HG03175 (cell line): ENCODE data around the gene AGO4.
"Not testable (repeated sequence)": the region's sequence is repeated elsewhere in the genome, so short reads cannot be mapped to it uniquely, and the experiment has no call there.

Experiments
- ATAC-seq: cut with Tn5 transposase; IDR thresholded peaks from one replicate; pipeline ENCODE4 v1.9.1; 2021; ENCODE audit warnings: mild to moderate bottlenecking, moderate library complexity; ENCODE audit not compliant: unreplicated experiment

The AGO4 gene

DNA sequence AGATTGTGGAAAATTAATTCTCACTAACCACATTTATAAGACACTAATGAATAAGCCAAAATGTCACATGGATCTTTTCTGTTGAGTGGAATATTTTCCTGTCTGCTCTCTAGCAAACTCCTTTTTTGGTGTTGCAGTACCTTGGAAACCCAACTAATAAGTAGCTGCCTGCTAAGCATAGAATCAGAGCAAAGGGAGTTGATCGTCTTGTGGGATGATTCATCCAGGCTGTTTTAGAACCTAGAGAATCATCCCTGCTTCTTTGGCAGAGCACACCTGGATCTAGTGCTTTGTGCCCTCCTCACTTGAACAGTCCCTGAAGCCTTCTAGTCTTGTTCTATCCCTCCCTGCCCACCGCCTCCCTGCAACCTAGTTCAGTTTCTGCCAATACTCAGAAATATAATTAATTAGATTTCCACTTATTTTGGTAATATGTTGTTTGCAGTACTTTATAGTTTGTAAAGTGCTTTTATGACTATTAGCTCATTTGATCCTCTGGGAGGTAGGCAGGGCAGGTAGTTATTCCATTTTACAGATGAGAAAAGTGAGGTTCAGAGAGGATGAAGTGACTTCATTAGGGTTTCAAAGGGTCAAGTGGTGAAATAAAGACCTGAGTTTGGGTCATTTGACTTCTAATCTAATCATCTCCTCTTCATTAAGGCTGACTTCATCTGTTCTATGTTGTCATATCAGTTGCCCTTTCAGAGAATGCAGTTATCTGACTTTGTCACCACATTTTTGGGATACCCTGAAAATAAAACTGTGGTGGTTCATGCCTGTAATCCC lies 2.5 kb downstream of the AGO4 start:
- no peak for ATAC-seq

DNA sequence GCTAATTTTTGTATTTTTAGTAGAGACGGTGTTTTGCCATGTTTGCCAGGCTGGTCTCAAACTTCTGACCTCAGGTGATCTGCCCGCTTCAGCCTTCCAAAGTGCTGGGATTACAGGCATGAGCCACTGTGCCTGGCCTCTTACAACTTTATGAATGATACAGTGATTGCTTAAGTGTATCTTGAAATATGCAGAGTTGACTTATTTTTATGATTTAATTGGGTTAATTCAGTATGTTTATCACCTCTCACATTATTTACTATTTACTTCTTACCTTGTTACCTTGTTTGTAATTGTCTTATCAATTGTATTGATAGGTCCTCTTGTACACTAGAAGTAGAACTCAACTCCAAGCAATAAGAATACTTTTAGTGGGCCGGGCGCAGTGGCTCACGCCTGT lies 4.9 kb downstream of the AGO4 start:
- not testable (repeated sequence) for ATAC-seq

DNA sequence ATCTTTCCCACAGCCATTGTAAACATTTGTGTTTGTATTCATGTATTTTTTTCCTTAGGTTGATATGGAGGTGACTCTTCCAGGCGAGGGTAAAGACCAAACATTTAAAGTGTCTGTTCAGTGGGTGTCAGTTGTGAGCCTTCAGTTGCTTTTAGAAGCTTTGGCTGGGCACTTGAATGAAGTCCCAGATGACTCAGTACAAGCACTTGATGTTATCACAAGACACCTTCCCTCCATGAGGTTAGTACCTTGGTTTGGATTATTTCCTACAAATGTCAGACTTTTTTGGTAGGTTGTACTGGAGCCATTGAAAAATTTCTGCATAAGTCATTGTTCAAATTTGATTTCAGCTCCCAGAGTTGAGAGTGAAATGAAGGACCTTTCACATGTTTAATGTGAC lies 17.4 kb downstream of the AGO4 start:
- ATAC-seq, result no peak

DNA sequence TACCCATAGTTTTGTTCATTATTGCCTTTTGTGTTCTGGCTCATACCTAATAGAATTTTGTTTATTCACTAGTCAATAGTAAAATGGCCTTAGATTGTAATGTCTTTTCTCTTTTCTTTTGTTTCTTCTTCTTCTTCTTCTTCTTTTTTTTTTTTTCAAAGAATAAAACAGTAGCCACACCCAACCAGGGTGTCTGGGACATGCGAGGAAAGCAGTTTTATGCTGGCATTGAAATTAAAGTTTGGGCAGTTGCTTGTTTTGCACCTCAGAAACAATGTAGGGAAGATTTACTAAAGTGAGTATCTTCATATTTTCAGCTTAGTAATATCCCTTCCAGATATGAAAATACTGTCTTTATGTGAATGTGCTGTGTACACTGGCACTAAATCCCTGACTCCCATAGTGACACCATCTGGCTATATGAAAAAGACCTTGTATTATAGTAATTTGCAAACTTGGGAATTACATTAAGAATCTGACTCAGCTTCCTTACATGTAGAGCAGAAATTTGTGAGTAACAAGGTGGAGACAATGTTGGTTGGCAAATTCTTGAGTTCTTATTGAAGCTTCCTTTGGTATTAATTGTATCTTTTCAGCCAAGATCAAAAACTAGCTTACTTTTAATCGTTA lies 24.6 kb downstream of the AGO4 start:
- ATAC-seq, result no peak

DNA sequence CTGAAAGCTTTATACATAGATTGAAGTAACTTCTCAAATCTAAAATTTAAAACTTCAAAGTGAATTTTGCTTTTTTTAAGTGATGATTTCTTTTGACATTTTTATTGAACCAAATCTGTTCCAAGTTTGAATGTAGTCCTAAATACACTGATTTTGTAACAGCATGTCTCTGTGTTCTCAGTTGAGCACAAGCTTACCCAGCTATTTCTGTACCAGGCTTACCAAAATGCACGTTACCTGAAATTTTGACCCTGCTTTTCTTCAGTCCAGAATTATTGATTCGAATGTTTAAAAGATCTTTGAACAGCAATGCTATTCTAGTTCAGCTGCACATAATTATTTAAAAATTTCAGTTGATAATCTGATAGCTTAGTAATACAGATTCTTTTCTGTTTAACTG lies 25.6 kb downstream of the AGO4 start:
- no peak for ATAC-seq

DNA sequence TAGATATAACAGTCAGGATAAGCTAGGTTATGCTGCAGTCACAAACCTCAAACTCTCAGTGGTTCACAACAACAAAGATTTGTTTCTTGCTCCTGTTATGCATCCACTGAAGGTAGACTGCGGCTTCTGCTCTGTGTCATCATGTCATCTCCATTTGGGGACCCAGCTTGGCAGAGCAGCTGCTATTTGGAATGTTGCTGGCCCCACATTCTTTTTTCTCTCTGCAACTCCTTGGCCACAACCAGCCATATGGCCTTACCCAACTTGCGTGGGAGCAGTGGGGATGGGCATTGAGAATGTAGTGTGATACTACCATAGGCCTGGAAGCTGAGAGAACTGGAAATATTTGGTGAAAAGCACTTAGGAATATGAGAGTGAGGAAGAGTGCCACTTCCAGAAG lies 26.4 kb downstream of the AGO4 start:
- no peak for ATAC-seq

DNA sequence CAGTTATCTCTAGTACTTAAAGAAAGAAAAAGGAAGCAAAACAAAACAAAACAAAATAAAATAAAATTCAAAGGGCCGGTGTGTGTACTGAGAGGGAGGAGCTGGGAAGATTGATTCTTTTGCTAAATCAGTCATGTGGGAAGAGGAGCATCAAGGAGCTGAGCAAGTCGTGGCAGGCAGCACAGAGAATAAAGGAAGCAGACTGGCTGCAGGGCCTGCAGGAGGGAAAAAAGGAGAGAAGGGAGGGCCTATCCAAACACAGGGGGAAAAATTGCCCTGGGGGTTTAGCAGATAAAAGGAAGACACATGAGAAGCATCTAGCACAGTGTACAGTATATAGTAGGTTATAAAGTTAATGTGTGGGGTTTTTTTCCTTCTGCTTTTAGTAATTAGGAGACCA lies 27.6 kb downstream of the AGO4 start:
- no peak for ATAC-seq

DNA sequence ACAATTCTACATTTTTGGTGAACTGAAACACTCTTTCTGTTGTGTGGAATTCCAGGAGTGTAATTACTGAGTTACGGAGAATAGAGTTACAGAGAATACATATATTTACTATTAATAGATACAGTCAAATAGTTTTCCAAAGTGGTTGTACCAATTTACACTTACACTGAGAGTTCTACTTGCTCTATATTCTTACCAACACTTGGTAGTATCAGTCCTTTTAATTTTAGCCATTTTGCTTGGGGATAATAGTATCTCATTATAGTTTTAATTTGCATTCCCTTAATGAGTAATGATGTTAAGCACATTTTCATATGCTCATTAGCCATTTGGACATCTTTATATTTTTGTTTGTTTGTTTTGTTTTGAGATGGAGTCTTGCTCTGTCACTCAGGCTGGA lies 28.9 kb downstream of the AGO4 start:
- ATAC-seq, result no peak

DNA sequence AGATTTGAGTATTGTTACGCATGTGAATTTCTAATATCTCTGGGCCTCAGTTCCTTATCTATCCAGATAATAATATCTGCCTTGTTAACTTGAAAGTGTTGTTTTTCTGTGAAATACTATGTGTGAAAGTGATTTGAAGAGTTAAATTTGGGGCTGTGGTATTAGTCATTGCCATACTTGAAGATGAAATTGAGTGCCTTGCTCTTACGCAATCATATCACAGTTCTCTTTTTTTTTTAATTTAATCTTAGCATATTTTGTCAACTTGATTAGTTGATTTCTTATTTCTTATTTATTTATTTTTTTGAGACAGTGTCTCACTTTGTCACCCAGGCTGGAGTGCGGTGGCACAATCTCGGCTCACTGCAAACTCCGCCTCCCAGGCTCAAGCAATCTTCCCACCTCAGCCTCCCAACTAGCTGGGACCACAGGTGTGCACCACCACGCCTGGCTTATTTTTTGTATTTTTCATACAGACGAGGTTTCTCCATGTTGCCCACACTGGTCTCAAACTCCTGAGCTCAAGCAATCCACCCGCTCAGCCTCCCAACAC lies 31.0 kb downstream of the AGO4 start:
- ATAC-seq, result no peak

DNA sequence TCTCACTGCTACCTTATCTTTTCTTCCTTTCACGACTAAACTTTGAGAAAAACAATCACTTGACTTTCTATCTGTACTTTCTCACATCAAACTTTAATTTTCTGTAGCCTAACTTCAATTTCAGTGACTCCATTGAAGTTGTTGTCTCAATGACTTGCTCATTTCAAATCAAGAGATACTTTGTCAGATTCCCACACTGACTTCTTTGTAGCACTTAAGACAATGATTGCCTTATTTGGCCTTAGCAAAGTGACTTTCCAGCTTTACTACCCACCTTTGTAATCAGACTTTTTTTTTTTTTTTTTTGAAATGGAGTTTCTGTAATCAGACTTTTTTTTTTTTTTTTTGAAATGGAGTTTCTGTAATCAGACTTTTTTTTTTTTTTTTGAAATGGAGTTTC lies 37.0 kb downstream of the AGO4 start:
- no peak for ATAC-seq

DNA sequence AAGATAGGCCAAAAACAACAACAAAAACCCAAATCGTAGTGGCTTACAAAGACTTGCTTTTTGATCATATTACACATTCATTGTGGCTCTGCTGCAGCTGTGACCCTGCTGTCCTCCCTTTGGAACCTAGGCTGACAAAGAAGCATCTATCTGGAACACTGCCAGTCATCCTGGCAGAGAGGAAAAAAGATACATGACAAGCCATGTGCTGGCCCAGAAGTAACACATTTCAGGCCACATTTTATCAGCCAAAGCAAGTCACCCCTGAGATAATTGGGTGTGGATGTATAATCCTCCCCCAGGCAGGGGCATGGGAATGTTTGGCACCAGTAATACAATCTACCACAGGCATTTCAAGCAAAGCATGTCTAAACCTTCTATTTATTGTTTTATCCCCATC lies 38.0 kb downstream of the AGO4 start:
- no peak for ATAC-seq

DNA sequence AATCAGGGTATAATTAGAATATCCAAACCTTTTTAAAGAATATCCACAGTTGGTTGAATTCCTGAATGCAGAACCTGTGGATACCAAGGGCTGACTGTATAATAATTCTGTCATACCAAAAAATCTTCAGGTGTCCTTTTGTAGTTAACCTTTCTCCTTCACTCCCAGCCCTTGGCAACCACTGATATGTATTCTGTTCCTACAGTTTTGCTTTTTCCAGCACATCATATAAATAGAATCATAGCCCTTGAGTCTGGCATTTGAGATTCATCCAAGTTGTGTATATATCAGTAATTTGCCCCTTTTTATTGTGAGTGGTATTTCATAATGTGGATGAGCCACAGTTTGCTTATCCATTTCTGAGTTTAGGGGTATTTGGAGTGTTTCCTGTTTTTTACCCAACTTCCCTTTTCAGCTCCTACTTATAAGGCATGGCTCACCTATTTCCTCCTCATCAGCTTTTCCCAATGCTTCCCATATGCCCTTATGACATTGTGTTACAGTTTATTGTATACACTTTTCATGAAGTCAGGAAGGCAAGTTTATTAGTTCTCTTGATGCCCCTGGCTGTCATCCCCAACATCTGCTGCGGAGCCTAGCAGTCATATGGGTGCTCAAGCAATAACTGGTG lies 40.2 kb downstream of the AGO4 start:
- ATAC-seq, result no peak

DNA sequence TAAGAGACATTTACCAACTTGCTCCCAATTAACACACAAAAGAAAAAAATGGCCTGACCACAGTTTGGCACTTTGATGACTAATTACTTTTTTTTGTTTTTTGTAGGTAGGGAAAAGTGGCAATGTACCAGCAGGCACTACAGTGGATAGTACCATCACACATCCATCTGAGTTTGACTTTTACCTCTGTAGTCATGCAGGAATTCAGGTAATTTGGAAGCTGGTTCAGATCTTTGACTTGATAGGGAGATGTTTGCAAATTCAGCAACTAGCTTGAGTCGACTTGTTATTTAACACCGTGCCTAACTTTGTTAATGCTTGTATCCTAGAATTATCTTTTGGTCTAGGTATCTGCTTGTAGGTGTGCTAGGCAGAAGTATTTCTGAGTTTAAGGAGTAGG lies 42.2 kb downstream of the AGO4 start:
- no peak for ATAC-seq

DNA sequence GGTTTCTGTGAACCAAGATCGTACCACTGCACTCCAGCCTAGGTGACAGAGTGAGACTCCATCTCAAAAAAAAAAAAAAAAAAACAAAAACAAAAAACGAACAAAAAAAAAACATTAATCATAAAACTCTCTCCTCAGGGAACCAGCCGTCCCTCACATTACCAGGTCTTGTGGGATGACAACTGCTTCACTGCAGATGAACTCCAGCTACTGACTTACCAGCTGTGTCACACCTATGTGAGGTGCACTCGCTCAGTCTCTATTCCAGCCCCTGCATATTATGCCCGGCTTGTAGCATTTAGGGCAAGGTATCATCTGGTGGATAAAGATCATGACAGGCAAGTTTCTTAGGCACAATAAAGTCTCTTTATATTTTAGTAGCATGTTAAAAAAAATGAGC lies 42.9 kb downstream of the AGO4 start:
- ATAC-seq, result no peak

DNA sequence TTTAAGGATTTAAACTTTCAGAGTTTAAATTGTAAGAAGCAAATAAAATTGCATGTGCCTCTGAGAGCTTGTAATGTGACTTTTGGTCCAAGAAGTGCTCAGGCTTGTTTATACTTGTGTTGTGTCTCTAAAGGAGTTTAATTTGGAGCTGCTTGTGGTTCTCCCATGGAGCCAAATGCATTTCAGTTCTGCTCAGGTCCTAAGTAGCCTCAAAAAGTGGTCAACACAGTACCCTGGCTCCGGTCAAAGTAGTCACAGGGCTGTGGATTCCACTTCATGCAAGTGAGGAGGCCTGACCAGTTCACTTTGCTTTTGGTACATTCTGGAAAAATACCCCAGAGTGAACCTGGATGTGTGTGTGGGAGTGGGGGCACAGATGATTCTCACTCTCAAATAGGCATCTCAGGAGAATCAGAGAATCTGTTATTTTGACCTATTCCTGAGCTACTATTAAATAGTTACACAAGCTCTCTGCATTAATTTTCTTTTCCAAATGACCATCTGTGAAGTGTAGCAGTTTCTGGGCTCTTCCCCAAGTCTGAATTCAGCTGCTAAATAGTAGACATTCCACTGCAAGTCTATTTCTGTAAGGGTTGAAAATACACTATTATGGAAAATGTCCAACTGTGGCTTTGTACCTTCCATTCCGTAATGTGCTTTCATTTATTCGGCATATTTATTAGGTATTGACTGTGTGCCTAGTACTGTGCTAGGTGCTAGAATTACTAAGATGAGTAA lies 43.5 kb downstream of the AGO4 start:
- no peak for ATAC-seq

DNA sequence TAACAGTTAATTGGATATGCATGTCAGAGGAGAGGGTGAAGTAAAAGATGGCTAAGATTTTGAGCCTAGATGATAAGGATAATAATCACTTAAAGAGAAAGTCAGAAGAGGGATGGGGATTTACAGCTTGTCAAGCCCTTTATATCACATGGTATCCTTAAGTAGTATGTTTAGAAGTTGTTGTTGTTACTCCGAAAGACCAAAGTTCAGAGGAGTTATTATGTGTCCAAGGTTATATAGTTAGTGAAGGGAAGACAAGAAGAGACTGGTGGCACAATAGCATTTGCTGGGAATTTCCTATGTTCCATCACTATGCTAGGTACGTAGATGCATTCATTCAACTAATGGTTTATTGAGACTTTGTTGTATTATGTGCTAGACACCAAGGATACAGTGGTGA lies 44.4 kb downstream of the AGO4 start:
- no peak for ATAC-seq

DNA sequence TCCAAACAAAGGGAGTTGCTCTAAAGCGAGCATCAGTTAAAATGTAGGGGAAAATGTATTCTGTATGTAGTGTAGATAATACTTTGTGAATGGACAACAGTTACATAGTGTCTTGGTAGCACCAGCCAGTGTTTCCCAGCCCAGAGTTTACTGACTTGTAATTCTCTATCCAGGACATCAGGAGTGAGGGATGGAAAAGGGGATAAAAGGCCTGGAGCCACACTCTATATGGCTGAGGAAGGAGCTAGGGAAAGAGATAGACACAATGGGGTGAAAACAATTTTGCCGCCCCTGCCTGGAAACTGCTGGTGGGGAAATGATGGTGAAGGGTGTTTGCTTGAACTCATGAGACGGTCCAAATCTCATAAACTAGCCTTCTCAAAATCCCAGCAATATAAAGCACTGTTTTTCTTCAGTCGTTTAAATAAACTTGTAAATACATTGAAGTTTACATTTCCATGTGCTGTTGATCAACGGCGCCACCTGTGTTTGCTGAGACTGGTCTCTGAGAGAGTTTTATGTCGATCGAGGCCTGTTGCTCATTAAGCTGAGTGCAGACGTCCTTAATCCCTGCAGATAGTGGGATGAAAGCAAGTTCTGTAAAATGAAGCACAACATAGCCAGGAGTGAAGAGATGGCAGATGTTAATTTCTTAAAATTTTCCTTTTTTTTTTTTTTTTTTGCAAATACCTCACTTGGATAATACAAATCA lies 47.3 kb downstream of the AGO4 start:
- no peak for ATAC-seq

DNA sequence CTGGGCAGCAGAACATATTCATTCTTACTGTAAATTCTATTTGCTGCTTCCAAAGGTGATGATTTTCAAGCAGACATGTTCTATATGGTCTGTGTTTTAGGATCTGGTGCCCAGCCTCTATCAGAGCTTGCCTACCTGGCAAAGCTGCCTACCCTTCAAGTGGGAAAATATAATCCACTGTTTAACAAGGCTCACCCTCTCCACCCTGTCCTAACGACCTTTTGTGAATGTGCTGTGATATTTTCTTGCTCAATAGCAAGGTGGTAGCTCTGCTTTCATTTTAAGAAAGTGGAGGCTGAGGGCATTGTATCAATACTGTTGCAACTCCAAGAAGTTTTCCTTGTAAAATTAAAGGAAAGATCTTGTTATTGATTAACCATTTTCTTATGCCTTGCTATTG lies 49.1 kb downstream of the AGO4 start:
- ATAC-seq, result no peak

DNA sequence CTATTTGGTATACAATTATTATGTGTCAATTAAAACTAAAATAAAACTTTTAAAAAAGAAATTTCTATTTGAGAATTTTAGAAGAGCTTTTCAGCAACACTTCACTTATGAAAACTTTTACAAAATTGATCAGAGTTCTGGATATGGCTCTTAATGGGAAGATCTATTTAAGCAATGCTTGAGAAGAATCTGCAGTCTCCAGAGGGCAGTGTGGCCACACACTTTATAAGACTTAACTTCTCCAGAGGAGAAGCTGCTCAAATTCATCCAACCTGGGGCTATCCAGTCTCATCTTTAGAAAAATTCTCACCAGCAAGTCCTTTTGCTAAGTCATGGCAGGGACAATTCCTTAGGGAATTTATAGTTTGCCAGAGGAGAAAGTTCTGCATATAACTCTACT lies 50.0 kb downstream of the AGO4 start:
- no peak for ATAC-seq

DNA sequence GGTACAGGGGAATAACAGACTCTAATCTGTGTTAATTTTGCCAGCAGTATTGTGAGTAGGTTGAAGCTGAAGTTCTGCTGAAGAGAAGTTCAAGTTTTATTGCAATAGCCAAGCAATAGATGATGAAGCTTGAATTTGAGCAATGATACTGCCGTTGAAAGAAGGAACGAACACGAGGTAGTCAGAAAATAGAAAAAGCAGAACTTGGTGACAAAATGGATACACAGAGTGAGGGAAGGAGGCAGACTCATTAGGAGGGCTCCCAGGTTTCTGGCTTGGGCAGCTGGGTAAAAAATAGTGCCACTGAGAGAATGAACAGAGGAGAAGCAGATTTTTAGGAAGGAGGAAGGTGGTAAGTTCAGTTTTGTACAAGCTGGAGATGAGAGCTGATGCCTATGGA lies 52.9 kb downstream of the AGO4 start:
- no peak for ATAC-seq

DNA sequence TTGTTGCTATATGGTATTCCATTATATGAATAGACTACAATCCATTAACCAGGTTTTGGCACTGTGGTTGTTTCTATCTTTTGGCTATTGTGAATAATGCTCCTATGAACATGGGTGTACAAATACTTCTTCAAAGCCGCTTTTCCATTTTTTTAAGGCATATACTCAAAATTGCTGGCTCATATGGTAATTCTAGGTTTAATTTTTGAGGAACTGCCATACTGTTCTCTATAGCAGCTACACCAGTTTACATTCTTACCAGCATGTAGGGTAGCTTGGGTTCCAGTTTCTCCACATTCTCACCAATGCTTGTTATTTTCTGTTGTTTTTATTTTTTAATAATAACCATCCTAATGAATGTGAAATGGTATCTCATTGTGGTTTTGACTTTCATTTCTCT lies 55.3 kb downstream of the AGO4 start:
- ATAC-seq, result no peak
